ENCODE results near the gene SKI. TPM values are rescaled to one million over a fixed set of nuclear protein-coding genes. Genes with fewer than 3 reads are reported as not detected.

SKI gene
- total and polyA plus RNA-seq, 8 donors, result 55.8 to 89.0 (median 73.9) TPM

GRCh38 chr1:2205191-2205952, 22.7 kb upstream of the SKI start:
- DNase-seq (peak; percentile 88 to 99 (median 98)), ATAC-seq (peak; percentile 84)
- no peaks in the 10 kb centered on the region for H3K9me3 ChIP-seq
- peaks cover 24 to 59% of the 10 kb centered on the region in 2 donors for H3K4me1 ChIP-seq
- intact Hi-C loops (cut with DNase I), result no loop called here
- peak overlapping the region; percentile 37 to 55 for H3K4me3 ChIP-seq
- TF ChIP-seq CTCF (IDR thresholded peaks at IDR 0.05), result no peak
- no peaks in the 10 kb centered on the region for H3K36me3 ChIP-seq
- peak overlapping the region; percentile 79 to 83 for H3K27ac ChIP-seq
- no peaks in the 10 kb centered on the region for H3K27me3 ChIP-seq

GRCh38 chr1:2206813-2207487, 21.2 kb upstream of the SKI start:
- DNase-seq (no peak), ATAC-seq (no peak)
- Histone ChIP-seq H3K27ac (peak overlapping the region; percentile 71 to 84), H3K4me3 (no peak overlapping the region), H3K27me3 (no peaks in the 10 kb centered on the region), H3K36me3 (no peaks in the 10 kb centered on the region), H3K4me1 (peaks cover 25 to 59% of the 10 kb centered on the region in 2 donors), H3K9me3 (no peaks in the 10 kb centered on the region)
- intact Hi-C loops (cut with DNase I), result no loop called here
- TF ChIP-seq CTCF (IDR thresholded peaks at IDR 0.05), result no peak

- Histone ChIP-seq H3K9me3 (no peaks in the 10 kb centered on the region), H3K4me1 (peaks cover 40 to 73% of the 10 kb centered on the region in 2 donors), H3K27ac (peak overlapping the region; percentile 84 to 85), H3K27me3 (no peaks in the 10 kb centered on the region), H3K36me3 (no peaks in the 10 kb centered on the region), H3K4me3 (no peak overlapping the region)
- ATAC-seq (peak; percentile 56), DNase-seq (peak in 3 of 4 donors; percentile 82 to 89 (median 86))
- no peak for TF ChIP-seq CTCF (IDR thresholded peaks at IDR 0.05)
- intact Hi-C loops (cut with DNase I), result no loop called here
Measured at GRCh38 chr1:2208309-2209239, 19.5 kb upstream of the SKI start.

GRCh38 chr1:2209400-2210083, 18.6 kb upstream of the SKI start:
- intact Hi-C loops (cut with DNase I), result no loop called here
- no peak overlapping the region for H3K4me3 ChIP-seq
- no peaks in the 10 kb centered on the region for H3K9me3 ChIP-seq
- H3K4me1 ChIP-seq, result peaks cover 43 to 74% of the 10 kb centered on the region in 2 donors
- DNase-seq (peak in 1 of 4 donors; percentile 71), ATAC-seq (no peak)
- H3K36me3 ChIP-seq, result no peaks in the 10 kb centered on the region
- H3K27ac ChIP-seq, result peak overlapping the region in 1 of 2 donors; percentile 20
- H3K27me3 ChIP-seq, result no peaks in the 10 kb centered on the region
- no peak for TF ChIP-seq CTCF (IDR thresholded peaks at IDR 0.05)
